Measurements from ENCODE around the gene EHD4.

The EHD4 gene

DNA sequence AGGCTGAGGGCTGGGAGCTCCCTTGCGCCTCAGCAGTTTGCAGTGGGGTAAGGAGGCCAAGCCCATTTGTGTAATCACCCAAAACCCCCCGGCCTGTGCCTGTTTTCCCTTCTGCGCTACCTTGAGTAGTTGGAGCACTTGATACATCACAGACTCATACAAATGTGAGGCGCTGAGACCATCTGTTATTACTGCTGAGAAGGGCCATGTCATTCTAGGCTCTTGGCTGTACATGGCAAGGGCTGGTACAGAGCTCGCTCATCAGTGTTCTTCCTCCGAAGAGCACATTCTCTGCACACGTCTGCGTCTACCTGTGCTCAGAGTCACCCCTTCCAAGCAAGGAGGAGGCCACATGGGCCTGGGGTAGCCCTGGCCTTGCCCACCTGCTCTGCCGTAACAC is 124.4 kb downstream of the EHD4 start:
- in situ Hi-C loops (cut with MboI; ENCODE audit: low sequenced_read_pairs): no loop called here

- in situ Hi-C loops (cut with MboI; ENCODE audit: low sequenced_read_pairs): no loop called here
Observed at GRCh38 chr15:41847206-41847605, 125.2 kb downstream of the EHD4 start.

Data from HL-60/S4 treated with retinoic acid at 250 ng/mL for 4 days and 3 days (cell line).